HEK293 (cell line): ENCODE results near the gene CHCHD2.

Experiments used
- BCL11A ChIP-seq: fragments of 450-650 bp; formaldehyde crosslinking; IDR thresholded peaks from 2 replicates; pipeline ENCODE4 v1.5.1; 2016; ENCODE audit warnings: low read depth, missing biosample characterization, missing genetic modification characterization
- SALL2 ChIP-seq: fragments of 450-650 bp; formaldehyde crosslinking; IDR thresholded peaks from 2 replicates; pipeline ENCODE4 v1.5.0; 2017; ENCODE audit warnings: missing biosample characterization, mild to moderate bottlenecking, missing genetic modification characterization, borderline replicate concordance
- ZBTB20 ChIP-seq: fragments of 450-650 bp; formaldehyde crosslinking; IDR thresholded peaks from 2 replicates; pipeline ENCODE4 v1.5.1; 2016; ENCODE audit warnings: missing biosample characterization, missing genetic modification characterization
- ZFP3 ChIP-seq: fragments of 450-650 bp; formaldehyde crosslinking; IDR thresholded peaks from 2 replicates; pipeline ENCODE4 v1.5.1; 2016; ENCODE audit warnings: low read depth, missing biosample characterization, missing genetic modification characterization
- ZNF121 ChIP-seq: fragments of 450-650 bp; formaldehyde crosslinking; IDR thresholded peaks from 2 replicates; pipeline ENCODE4 v1.5.1; 2016; ENCODE audit warnings: missing biosample characterization, missing genetic modification characterization
- ZNF324 ChIP-seq: fragments of 450-650 bp; formaldehyde crosslinking; IDR thresholded peaks from 2 replicates; pipeline ENCODE4 v1.5.1; 2016; ENCODE audit warnings: missing biosample characterization, missing genetic modification characterization
- ZNF416 ChIP-seq: fragments of 450-650 bp; formaldehyde crosslinking; IDR thresholded peaks from 2 replicates; pipeline ENCODE4 v1.5.1; 2016; ENCODE audit warnings: missing biosample characterization, missing genetic modification characterization
- ZNF785 ChIP-seq: fragments of 450-650 bp; formaldehyde crosslinking; IDR thresholded peaks from 2 replicates; pipeline ENCODE4 v1.5.1; 2016; ENCODE audit warnings: missing biosample characterization, missing genetic modification characterization
- ZNF830 ChIP-seq: fragments of 450-650 bp; IDR thresholded peaks from 2 replicates; pipeline ENCODE4 v1.5.0; 2018; ENCODE audit warnings: missing biosample characterization, missing genetic modification characterization, low read depth, mild to moderate bottlenecking, moderate library complexity
- TF ChIP-seq, protein P1 (sequence below): fragments of 450-650 bp; formaldehyde crosslinking; IDR thresholded peaks from 2 replicates; pipeline ENCODE4 v1.5.1; 2016; ENCODE audit warnings: missing biosample characterization, missing genetic modification characterization
- TF ChIP-seq, protein P2 (sequence below): fragments of 450-650 bp; formaldehyde crosslinking; IDR thresholded peaks from 2 replicates; pipeline ENCODE4 v1.5.1; 2016; ENCODE audit warnings: missing biosample characterization, missing genetic modification characterization
- TF ChIP-seq, protein P3 (sequence below): fragments of 450-650 bp; formaldehyde crosslinking; IDR thresholded peaks from 2 replicates; pipeline ENCODE4 v1.5.1; 2017; ENCODE audit warnings: missing biosample characterization, missing genetic modification characterization

DNA sequence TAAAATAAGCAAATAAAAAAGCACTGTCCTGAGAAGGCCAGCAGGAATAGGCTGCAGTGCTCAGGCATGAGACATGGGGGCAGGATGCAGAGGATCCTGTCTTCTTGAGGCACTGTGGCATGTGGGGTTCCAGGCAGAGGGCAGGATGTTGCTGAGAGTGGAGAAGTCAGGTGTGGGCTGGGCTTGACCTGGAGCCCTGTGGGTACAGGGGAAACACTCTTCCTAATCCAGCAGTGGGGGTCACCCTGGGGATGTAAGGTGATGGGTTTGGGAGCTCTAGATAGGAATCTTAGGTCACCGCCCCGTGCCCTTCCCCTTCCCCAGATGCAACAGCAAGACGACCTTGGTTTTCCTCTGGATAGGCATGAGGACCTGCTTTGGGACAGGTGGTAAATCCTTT, 28.6 kb downstream of the CHCHD2 start:
- TF ChIP-seq ZNF324 (no peak), ZFP3 (tag by site-specific recombination) (no peak), ZNF830 (no peak), ZNF416 (no peak), BCL11A (tag by site-specific recombination) (no peak), ZBTB20 (tag by site-specific recombination) (no peak), ZNF121 (no peak), ZNF785 (tag by site-specific recombination) (no peak), SALL2 (tag by site-specific recombination) (no peak)
- TF ChIP-seq, protein P1, sequence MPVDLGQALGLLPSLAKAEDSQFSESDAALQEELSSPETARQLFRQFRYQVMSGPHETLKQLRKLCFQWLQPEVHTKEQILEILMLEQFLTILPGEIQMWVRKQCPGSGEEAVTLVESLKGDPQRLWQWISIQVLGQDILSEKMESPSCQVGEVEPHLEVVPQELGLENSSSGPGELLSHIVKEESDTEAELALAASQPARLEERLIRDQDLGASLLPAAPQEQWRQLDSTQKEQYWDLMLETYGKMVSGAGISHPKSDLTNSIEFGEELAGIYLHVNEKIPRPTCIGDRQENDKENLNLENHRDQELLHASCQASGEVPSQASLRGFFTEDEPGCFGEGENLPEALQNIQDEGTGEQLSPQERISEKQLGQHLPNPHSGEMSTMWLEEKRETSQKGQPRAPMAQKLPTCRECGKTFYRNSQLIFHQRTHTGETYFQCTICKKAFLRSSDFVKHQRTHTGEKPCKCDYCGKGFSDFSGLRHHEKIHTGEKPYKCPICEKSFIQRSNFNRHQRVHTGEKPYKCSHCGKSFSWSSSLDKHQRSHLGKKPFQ (tag by site-specific recombination), result no peak
- TF ChIP-seq, protein P2, sequence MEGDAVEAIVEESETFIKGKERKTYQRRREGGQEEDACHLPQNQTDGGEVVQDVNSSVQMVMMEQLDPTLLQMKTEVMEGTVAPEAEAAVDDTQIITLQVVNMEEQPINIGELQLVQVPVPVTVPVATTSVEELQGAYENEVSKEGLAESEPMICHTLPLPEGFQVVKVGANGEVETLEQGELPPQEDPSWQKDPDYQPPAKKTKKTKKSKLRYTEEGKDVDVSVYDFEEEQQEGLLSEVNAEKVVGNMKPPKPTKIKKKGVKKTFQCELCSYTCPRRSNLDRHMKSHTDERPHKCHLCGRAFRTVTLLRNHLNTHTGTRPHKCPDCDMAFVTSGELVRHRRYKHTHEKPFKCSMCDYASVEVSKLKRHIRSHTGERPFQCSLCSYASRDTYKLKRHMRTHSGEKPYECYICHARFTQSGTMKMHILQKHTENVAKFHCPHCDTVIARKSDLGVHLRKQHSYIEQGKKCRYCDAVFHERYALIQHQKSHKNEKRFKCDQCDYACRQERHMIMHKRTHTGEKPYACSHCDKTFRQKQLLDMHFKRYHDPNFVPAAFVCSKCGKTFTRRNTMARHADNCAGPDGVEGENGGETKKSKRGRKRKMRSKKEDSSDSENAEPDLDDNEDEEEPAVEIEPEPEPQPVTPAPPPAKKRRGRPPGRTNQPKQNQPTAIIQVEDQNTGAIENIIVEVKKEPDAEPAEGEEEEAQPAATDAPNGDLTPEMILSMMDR (tag by site-specific recombination), result no peak
- TF ChIP-seq, protein P3, sequence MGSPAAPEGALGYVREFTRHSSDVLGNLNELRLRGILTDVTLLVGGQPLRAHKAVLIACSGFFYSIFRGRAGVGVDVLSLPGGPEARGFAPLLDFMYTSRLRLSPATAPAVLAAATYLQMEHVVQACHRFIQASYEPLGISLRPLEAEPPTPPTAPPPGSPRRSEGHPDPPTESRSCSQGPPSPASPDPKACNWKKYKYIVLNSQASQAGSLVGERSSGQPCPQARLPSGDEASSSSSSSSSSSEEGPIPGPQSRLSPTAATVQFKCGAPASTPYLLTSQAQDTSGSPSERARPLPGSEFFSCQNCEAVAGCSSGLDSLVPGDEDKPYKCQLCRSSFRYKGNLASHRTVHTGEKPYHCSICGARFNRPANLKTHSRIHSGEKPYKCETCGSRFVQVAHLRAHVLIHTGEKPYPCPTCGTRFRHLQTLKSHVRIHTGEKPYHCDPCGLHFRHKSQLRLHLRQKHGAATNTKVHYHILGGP (tag by site-specific recombination), result no peak
